GM23338 (cell line): ENCODE results near the gene ARHGEF2.

Experiments
- POLR2AphosphoS5 ChIP-seq: IDR thresholded peaks from 2 replicates; pipeline ENCODE4 v1.6.1; 2016; ENCODE audit warnings: antibody characterized with exemption, low read depth
- TF ChIP-seq, protein P1 (sequence below), 2 experiments: fragments of 200-600 bp in 1 of 2; sonication (generic) in 1 of 2; conservative IDR thresholded peaks; 2 replicates each; pipeline versions ENCODE4 v1.5.1 to v1.6.1; 2016 to 2017; ENCODE audit warnings: antibody characterized with exemption in 2 of 2, low read depth in 2 of 2, mild to moderate bottlenecking in 2 of 2, moderate library complexity in 1 of 2
- TF ChIP-seq, protein P2 (sequence below): IDR thresholded peaks from one replicate; pipeline ENCODE4 v1.6.1; 2018; ENCODE audit warnings: antibody characterized with exemption; ENCODE audit not compliant: unreplicated experiment

DNA sequence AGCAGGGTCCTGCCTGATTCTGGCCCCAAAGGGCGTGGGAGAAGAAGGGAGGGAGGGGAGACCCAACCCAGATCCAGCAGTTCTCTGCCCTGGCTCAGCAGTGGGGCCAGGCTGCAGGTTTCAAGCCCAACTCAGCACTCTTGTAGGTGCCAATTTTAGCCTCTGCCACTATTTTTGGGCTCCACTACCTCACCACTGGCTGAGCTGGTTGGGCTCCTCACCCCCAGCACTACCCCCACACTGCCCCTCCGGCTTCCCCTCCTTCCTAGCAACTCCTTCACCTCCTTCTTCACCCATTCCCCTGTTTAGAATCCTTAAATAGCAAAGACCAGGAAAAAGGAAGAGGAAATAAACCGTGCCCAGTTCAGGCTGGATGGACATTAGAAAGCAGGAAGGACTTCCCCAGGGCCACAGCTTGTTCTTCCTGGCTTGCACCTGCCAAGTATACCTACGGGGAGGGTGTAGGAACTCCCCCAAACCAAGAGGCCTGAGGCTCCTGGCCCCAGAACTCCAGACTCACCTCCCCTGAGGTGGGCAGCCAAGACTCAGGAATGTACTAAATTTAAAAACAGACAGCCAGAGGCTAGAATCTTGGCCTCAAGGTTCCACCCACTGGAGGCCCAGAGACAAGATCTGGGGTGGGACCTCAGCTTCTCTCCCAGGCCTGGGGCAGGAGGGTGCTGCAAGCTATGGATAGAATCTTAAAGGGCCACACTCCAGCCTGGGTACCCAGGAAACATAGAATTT lies 1.4 kb upstream of the ARHGEF2 start:
- TF ChIP-seq, protein P1, sequence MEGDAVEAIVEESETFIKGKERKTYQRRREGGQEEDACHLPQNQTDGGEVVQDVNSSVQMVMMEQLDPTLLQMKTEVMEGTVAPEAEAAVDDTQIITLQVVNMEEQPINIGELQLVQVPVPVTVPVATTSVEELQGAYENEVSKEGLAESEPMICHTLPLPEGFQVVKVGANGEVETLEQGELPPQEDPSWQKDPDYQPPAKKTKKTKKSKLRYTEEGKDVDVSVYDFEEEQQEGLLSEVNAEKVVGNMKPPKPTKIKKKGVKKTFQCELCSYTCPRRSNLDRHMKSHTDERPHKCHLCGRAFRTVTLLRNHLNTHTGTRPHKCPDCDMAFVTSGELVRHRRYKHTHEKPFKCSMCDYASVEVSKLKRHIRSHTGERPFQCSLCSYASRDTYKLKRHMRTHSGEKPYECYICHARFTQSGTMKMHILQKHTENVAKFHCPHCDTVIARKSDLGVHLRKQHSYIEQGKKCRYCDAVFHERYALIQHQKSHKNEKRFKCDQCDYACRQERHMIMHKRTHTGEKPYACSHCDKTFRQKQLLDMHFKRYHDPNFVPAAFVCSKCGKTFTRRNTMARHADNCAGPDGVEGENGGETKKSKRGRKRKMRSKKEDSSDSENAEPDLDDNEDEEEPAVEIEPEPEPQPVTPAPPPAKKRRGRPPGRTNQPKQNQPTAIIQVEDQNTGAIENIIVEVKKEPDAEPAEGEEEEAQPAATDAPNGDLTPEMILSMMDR (conservative IDR thresholded peaks at IDR 0.05; ENCODE audit: low read depth in 2 of 2), result no peak
- TF ChIP-seq POLR2AphosphoS5, result no peak
- TF ChIP-seq, protein P2, sequence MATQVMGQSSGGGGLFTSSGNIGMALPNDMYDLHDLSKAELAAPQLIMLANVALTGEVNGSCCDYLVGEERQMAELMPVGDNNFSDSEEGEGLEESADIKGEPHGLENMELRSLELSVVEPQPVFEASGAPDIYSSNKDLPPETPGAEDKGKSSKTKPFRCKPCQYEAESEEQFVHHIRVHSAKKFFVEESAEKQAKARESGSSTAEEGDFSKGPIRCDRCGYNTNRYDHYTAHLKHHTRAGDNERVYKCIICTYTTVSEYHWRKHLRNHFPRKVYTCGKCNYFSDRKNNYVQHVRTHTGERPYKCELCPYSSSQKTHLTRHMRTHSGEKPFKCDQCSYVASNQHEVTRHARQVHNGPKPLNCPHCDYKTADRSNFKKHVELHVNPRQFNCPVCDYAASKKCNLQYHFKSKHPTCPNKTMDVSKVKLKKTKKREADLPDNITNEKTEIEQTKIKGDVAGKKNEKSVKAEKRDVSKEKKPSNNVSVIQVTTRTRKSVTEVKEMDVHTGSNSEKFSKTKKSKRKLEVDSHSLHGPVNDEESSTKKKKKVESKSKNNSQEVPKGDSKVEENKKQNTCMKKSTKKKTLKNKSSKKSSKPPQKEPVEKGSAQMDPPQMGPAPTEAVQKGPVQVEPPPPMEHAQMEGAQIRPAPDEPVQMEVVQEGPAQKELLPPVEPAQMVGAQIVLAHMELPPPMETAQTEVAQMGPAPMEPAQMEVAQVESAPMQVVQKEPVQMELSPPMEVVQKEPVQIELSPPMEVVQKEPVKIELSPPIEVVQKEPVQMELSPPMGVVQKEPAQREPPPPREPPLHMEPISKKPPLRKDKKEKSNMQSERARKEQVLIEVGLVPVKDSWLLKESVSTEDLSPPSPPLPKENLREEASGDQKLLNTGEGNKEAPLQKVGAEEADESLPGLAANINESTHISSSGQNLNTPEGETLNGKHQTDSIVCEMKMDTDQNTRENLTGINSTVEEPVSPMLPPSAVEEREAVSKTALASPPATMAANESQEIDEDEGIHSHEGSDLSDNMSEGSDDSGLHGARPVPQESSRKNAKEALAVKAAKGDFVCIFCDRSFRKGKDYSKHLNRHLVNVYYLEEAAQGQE, result no peak
